NCI-H1105 treated with DMSO at 0.1 percent for 48 hours (cell line): ENCODE results near the gene SLC39A6.
"Not testable (repeated sequence)": the region's sequence is repeated elsewhere in the genome, so short reads cannot be mapped to it uniquely, and the experiment has no call there.

Source experiments
- DNase-seq: peaks from one replicate; lab custom pipeline; 2025; lab: John Stamatoyannopoulos, UW

Gene SLC39A6

GRCh38 chr18:36139245-36139644 is 10.1 kb upstream of the SLC39A6 start:
- DNase-seq, result peak; percentile 24

GRCh38 chr18:36135264-36135663 is 6.1 kb upstream of the SLC39A6 start:
- DNase-seq, result no peak

- DNase-seq, result no peak
Measured at GRCh38 chr18:36132756-36133155, 3.6 kb upstream of the SLC39A6 start.

- DNase-seq, result no peak
Measured at GRCh38 chr18:36131692-36132483, 2.7 kb upstream of the SLC39A6 start.

GRCh38 chr18:36130883-36131653 is 1.9 kb upstream of the SLC39A6 start:
- no peak for DNase-seq

- DNase-seq, result no peak
Measured at GRCh38 chr18:36130039-36130831, 1.1 kb upstream of the SLC39A6 start.

- no peak for DNase-seq
Measured at GRCh38 chr18:36128907-36129299, 237 bp downstream of the SLC39A6 start.

- peak; percentile 29 for DNase-seq
Measured at GRCh38 chr18:36128530-36128870, 640 bp downstream of the SLC39A6 start.

GRCh38 chr18:36127836-36128529 is 1.2 kb downstream of the SLC39A6 start:
- no peak for DNase-seq

- no peak for DNase-seq
Measured at GRCh38 chr18:36126668-36127067, 2.5 kb downstream of the SLC39A6 start.

GRCh38 chr18:36124841-36125240 is 4.3 kb downstream of the SLC39A6 start:
- no peak for DNase-seq

GRCh38 chr18:36120297-36120696 is 8.8 kb downstream of the SLC39A6 start:
- DNase-seq, result no peak

GRCh38 chr18:36116771-36117170 is 12.4 kb downstream of the SLC39A6 start:
- DNase-seq, result not testable (repeated sequence)

GRCh38 chr18:36114738-36115137 is 14.4 kb downstream of the SLC39A6 start:
- no peak for DNase-seq

GRCh38 chr18:36114251-36114650 is 14.9 kb downstream of the SLC39A6 start:
- no peak for DNase-seq

- no peak for DNase-seq
Measured at GRCh38 chr18:36112302-36112701, 16.8 kb downstream of the SLC39A6 start.

- no peak for DNase-seq
Measured at GRCh38 chr18:36109737-36110136, 19.4 kb downstream of the SLC39A6 start.

GRCh38 chr18:36108601-36109000 is 20.5 kb downstream of the SLC39A6 start:
- no peak for DNase-seq

GRCh38 chr18:36108196-36108595 is 20.9 kb downstream of the SLC39A6 start:
- DNase-seq, result no peak

- DNase-seq, result no peak
Measured at GRCh38 chr18:36107477-36107876, 21.7 kb downstream of the SLC39A6 start.

GRCh38 chr18:36104749-36105148 is 24.4 kb downstream of the SLC39A6 start:
- no peak for DNase-seq

- no peak for DNase-seq
Measured at GRCh38 chr18:36101943-36102342, 27.2 kb downstream of the SLC39A6 start.
